Measurements from ENCODE around the gene TMEM37. TPM values are rescaled to one million over a fixed set of nuclear protein-coding genes. Genes with fewer than 3 reads are reported as not detected.

The TMEM37 gene
- total and polyA plus RNA-seq, 2 of the 8 experiments (the other 6 are each of a cell fraction or from before 2014, with no cell fraction given) = 11.0 to 16.2 TPM

GRCh38 chr2:119421304-119421703 is 10.3 kb upstream of the TMEM37 start:
- no peaks in the 10 kb centered on the region for H3K4me1 ChIP-seq (replicated peaks in 1 of 4; ENCODE audit: control insufficient read depth in 3 of 4, insufficient read depth in 4 of 4, low read length in 3 of 4)
- H3K14ac ChIP-seq (ENCODE audit: insufficient read length) = no peak overlapping the region
- no peak overlapping the region for H2AK5ac ChIP-seq (ENCODE audit: low read depth, low read length)
- peaks cover 0 to 2% (median 0%) of the 10 kb centered on the region in 4 experiments; a peak in 2 of 7 replicates for H3K27me3 ChIP-seq (replicated peaks in 1 of 4; ENCODE audit: control insufficient read depth in 3 of 4, extremely low read depth in 1 of 4, insufficient read depth in 3 of 4, low read length in 3 of 4)
- ChIA-PET CTCF (ENCODE audit: partially characterized antibody) (interaction anchor here (1.1 to 1.4 kb wide), 2 partner anchors 13 to 20 kb away, joined by 3 to 4 read pairs; no protein-coding TSS in a partner anchor), POLR2A (ENCODE audit: partially characterized antibody) (no interaction called here)
- H3K79me2 ChIP-seq (ENCODE audit: control insufficient read depth in 1 of 2, insufficient read depth in 2 of 2, low read length in 2 of 2) = no peaks in the 10 kb centered on the region
- H4K8ac ChIP-seq (ENCODE audit: extremely low read depth, insufficient read depth, low read length) = no peak overlapping the region
- no peak overlapping the region for H3K27ac ChIP-seq (ENCODE audit: low read depth, low read length)
- no peak overlapping the region for H2BK120ac ChIP-seq (replicated peaks; ENCODE audit: low read depth, low read length)
- H4K91ac ChIP-seq (replicated peaks; ENCODE audit: insufficient read length, low read length) = no peak overlapping the region
- H3K56ac ChIP-seq (replicated peaks; ENCODE audit: insufficient read length, low read depth, low read length) = no peak overlapping the region
- FAIRE-seq = no peak
- no peaks in the 10 kb centered on the region for H3K79me1 ChIP-seq (ENCODE audit: low read depth, low read length)
- no peaks in the 10 kb centered on the region for H4K20me1 ChIP-seq (replicated peaks in 1 of 2; ENCODE audit: control insufficient read depth in 1 of 2, insufficient read depth in 2 of 2, low read length in 2 of 2)
- H3K9me3 ChIP-seq (ENCODE audit: insufficient read depth in 2 of 2, low read depth in 1 of 2, low read length in 1 of 2) = peaks cover 10 to 15% of the 10 kb centered on the region in 2 experiments; a peak in 3 of 4 replicates
- no peak overlapping the region for H3K18ac ChIP-seq (ENCODE audit: extremely low read depth, low read length)
- H3K4me2 ChIP-seq (ENCODE audit: insufficient read depth in 1 of 2, low read depth in 2 of 2, low read length in 2 of 2) = no peak overlapping the region
- WGBS, 2 experiments (ENCODE audit: extremely low coverage in 1 of 2, insufficient coverage in 1 of 2, insufficient read length in 1 of 2, insufficient replicate concordance in 2 of 2, low coverage in 1 of 2, low lambda C conversion rate in 2 of 2, missing lambda C conversion rate in 1 of 2) = 92% methylated on average over 1 of the region's 1 CpG; no CpG with 5 or more reads in 1 of the 2 experiments
- no peak overlapping the region for H2BK20ac ChIP-seq (ENCODE audit: low read length)
- 0 out of 2 replicates have a peak, but pooled peaks cover 1% of the 10 kb centered on the region for H3K23me2 ChIP-seq (ENCODE audit: low read depth, low read length)
- no peak overlapping the region for H4K5ac ChIP-seq (ENCODE audit: insufficient read length, low read depth, low read length)
- no peak overlapping the region for H3K23ac ChIP-seq (ENCODE audit: insufficient read length)
- H3K4ac ChIP-seq (replicated peaks; ENCODE audit: insufficient read length, low read depth, low read length) = no peak overlapping the region
- no peaks in the 10 kb centered on the region for H3K36me3 ChIP-seq (ENCODE audit: control insufficient read depth in 2 of 4, insufficient read depth in 4 of 4, low read length in 3 of 4)
- H2AFZ ChIP-seq (ENCODE audit: low read length) = no peak overlapping the region
- H2BK15ac ChIP-seq (ENCODE audit: low read length) = no peak overlapping the region
- no peak overlapping the region for H3K9ac ChIP-seq (replicated peaks in 1 of 4; ENCODE audit: extremely low read depth in 1 of 4, low read depth in 3 of 4, low read length in 3 of 4)
- no peak overlapping the region for H2BK5ac ChIP-seq (ENCODE audit: low read depth, low read length)
- DNase-seq (ENCODE audit: low read depth in 1 of 2, low spot score in 2 of 2) = no peak
- H3K4me3 ChIP-seq (ENCODE audit: extremely low read depth in 1 of 4, insufficient read depth in 2 of 4, low read depth in 3 of 4, low read length in 4 of 4) = no peak overlapping the region
- no peak overlapping the region for H2BK12ac ChIP-seq (ENCODE audit: low read depth, low read length)
- no peak for TF ChIP-seq CBX8 (IDR thresholded peaks at IDR 0.05; ENCODE audit: borderline replicate concordance, low read depth, low read length)
